Spleen (tissue), 7 donors: ENCODE results near the gene CBX1.

Experiments used
- CTCF ChIP-seq, 11 experiments: fragments of 200-600 bp in 7 of 11; fragments of 450-650 bp in 4 of 11; sonication (generic) in 4 of 11; IDR thresholded peaks in 8 of 11; conservative IDR thresholded peaks in 3 of 11; 1 replicate in 7 of 11; 2 replicates in 4 of 11; pipeline versions ENCODE4 v1.4.0 to v1.8.0; 2016 to 2021; ENCODE audit warnings: antibody characterized with exemption in 11 of 11, inconsistent platforms in 4 of 11, mild to moderate bottlenecking in 1 of 11
- POLR2A ChIP-seq, 3 donors: fragments of 450-650 bp; IDR thresholded peaks; one replicate each; pipeline ENCODE4 v1.5.1; 2017; ENCODE audit warnings: antibody characterized with exemption in 3 of 3, mild to moderate bottlenecking in 1 of 3
- donor health status: DM: no; HTN: no; CAD: no; lungs with moderate emphysema.
- donor health status: DM: no; HTN: no; CAD: no.
- donor health status: DM: no; HTN: no; CAD: no.

- TF ChIP-seq CTCF (IDR thresholded peaks at IDR 0.05 in 8 of 11, conservative IDR thresholded peaks at IDR 0.05 in 3 of 11): no peak
- TF ChIP-seq POLR2A (IDR thresholded peaks at IDR 0.05): no peak
These were observed 35.1 kb downstream of the CBX1 start for GRCh38 chr17:48066192-48066591.
